Liver (tissue), 9 donors: ENCODE data around the gene SERINC5. TPM values are rescaled to one million over a fixed set of nuclear protein-coding genes. Genes with fewer than 3 reads are reported as not detected.

Experiments
- DNase-seq: peaks from one replicate; pipeline ENCODE4 v3.0.0-alpha.2; 2017; ENCODE audit warnings: low spot score
- H3K27ac ChIP-seq, 2 donors: one replicate each; pipeline ENCODE4 v1.7.0; 2013; ENCODE audit warnings: inconsistent platforms in 2 of 2, low read length in 2 of 2, control low read depth in 1 of 2, low read depth in 1 of 2, mild to moderate bottlenecking in 1 of 2
- H3K27me3 ChIP-seq, 4 donors: one replicate each; pipeline versions ENCODE4 v1.6.1 to v1.7.0; 2013; ENCODE audit warnings: low read length in 3 of 4, inconsistent platforms in 1 of 4, mild to moderate bottlenecking in 1 of 4, moderate library complexity in 1 of 4; ENCODE audit not compliant: control insufficient read depth in 4 of 4, insufficient read depth in 4 of 4
- H3K36me3 ChIP-seq, 4 donors: one replicate each; pipeline versions ENCODE4 v1.6.1 to v1.7.0; 2013; ENCODE audit warnings: low read length in 3 of 4, mild to moderate bottlenecking in 3 of 4, low read depth in 1 of 4, moderate library complexity in 1 of 4; ENCODE audit not compliant: control insufficient read depth in 4 of 4, insufficient read depth in 3 of 4
- H3K4me1 ChIP-seq, 4 donors: one replicate each; pipeline versions ENCODE4 v1.6.1 to v1.7.0; 2013; ENCODE audit warnings: low read length in 3 of 4, mild to moderate bottlenecking in 3 of 4, moderate library complexity in 1 of 4; ENCODE audit not compliant: control insufficient read depth in 4 of 4, insufficient read depth in 4 of 4
- H3K4me3 ChIP-seq, 3 donors: one replicate each; pipeline versions ENCODE4 v1.6.1 to v1.7.0; 2013; ENCODE audit warnings: low read length in 3 of 3, control low read depth in 1 of 3, low read depth in 1 of 3, mild to moderate bottlenecking in 1 of 3
- H3K9ac ChIP-seq, 2 donors: one replicate each; pipeline ENCODE4 v1.7.0; 2013; ENCODE audit warnings: low read length in 2 of 2, mild to moderate bottlenecking in 2 of 2, moderate library complexity in 2 of 2, control low read depth in 1 of 2, low read depth in 1 of 2
- H3K9me3 ChIP-seq, 4 donors: one replicate each; pipeline versions ENCODE4 v1.6.1 to v1.7.0; 2013; ENCODE audit warnings: low read length in 3 of 4; ENCODE audit not compliant: control insufficient read depth in 4 of 4
- EGR1 ChIP-seq, 2 donors: IDR thresholded peaks; 2 replicates each; pipeline ENCODE4 v1.6.1; 2016 to 2018; ENCODE audit warnings: antibody characterized with exemption in 2 of 2, low read depth in 2 of 2
- FOXA1 ChIP-seq: IDR thresholded peaks from 2 replicates; pipeline ENCODE4 v1.6.1; 2016; ENCODE audit warnings: antibody characterized with exemption
- FOXA2 ChIP-seq: IDR thresholded peaks from 2 replicates; pipeline ENCODE4 v1.6.1; 2016; ENCODE audit warnings: antibody characterized with exemption
- GABPA ChIP-seq, 2 donors: IDR thresholded peaks in 1 of 2; conservative IDR thresholded peaks in 1 of 2; 2 replicates each; pipeline ENCODE4 v1.6.1; 2016; ENCODE audit warnings: antibody characterized with exemption in 2 of 2, mild to moderate bottlenecking in 1 of 2, moderate library complexity in 1 of 2
- HNF4A ChIP-seq, 2 donors: conservative IDR thresholded peaks; 2 replicates each; pipeline ENCODE4 v1.6.1; 2016; ENCODE audit warnings: antibody characterized with exemption in 2 of 2, mild to moderate bottlenecking in 2 of 2
- HNF4G ChIP-seq: IDR thresholded peaks from 2 replicates; pipeline ENCODE4 v1.6.1; 2016; ENCODE audit warnings: antibody characterized with exemption
- JUND ChIP-seq, 2 donors: IDR thresholded peaks; 2 replicates each; pipeline ENCODE4 v1.6.1; 2016; ENCODE audit warnings: antibody characterized with exemption in 2 of 2
- NR2F2 ChIP-seq: IDR thresholded peaks from 2 replicates; pipeline ENCODE4 v1.6.1; 2016; ENCODE audit warnings: antibody characterized with exemption
- RAD21 ChIP-seq, 2 donors: IDR thresholded peaks; 2 replicates each; pipeline ENCODE4 v1.6.1; 2016; ENCODE audit warnings: antibody characterized with exemption in 2 of 2, mild to moderate bottlenecking in 2 of 2
- RXRA ChIP-seq, 2 donors: IDR thresholded peaks; 2 replicates each; pipeline ENCODE4 v1.6.1; 2017 to 2018; ENCODE audit warnings: antibody characterized with exemption in 2 of 2, mild to moderate bottlenecking in 1 of 2
- SP1 ChIP-seq: IDR thresholded peaks from 2 replicates; pipeline ENCODE4 v1.6.1; 2018; ENCODE audit warnings: antibody characterized with exemption, mild to moderate bottlenecking
- TAF1 ChIP-seq: conservative IDR thresholded peaks from 2 replicates; pipeline ENCODE4 v1.6.1; 2016; ENCODE audit warnings: antibody characterized with exemption, mild to moderate bottlenecking
- YY1 ChIP-seq: IDR thresholded peaks from 2 replicates; pipeline ENCODE4 v1.6.1; 2016; ENCODE audit warnings: antibody characterized with exemption, mild to moderate bottlenecking
- WGBS: extraction: QIAGEN DNeasy Blood & Tissue Kit; methylation state at CpG from one replicate; pipeline ENCODE4 v1.1.7; 2013; 5-methylcytosine and 5-hydroxymethylcytosine counted together
- polyA plus RNA-seq, 2 donors: library from polyadenylated mRNA; stranded (reverse) in 1 of 2; unstranded in 1 of 2; fragments of 200-250 nt in 1 of 2; fragments of >200 nt in 1 of 2; fragmentation: Nextera tagmentation in 1 of 2; extraction: Ambion mirVana in 1 of 2; gene quantifications; one replicate each; pipeline versions ENCODE4 v1.2.1 to v1.2.3, GENCODE V29; 2013 to 2015
- total RNA-seq, 2 donors: library from RNA; depleted of rRNA; stranded (reverse); fragments of >200 nt; gene quantifications; one replicate each; pipeline ENCODE4 v1.2.3, GENCODE V29; 2014
- TF ChIP-seq, protein P1 (sequence below): fragments of 150-350 bp; IDR thresholded peaks from 2 replicates; pipeline ENCODE4 v1.5.1; 2017; ENCODE audit warnings: improper control_type of control experiment, low read depth, low read length; ENCODE audit not compliant: missing input control
- TF ChIP-seq, protein P2 (sequence below): IDR thresholded peaks from 2 replicates; pipeline ENCODE4 v1.6.1; 2016; ENCODE audit warnings: antibody characterized with exemption
- TF ChIP-seq, protein P3 (sequence below): IDR thresholded peaks from 2 replicates; pipeline ENCODE4 v1.6.1; 2016; ENCODE audit warnings: antibody characterized with exemption, mild to moderate bottlenecking
- TF ChIP-seq, protein P4 (sequence below): IDR thresholded peaks from 2 replicates; pipeline ENCODE4 v1.6.1; 2016; ENCODE audit warnings: antibody characterized with exemption
- TF ChIP-seq, protein P5 (sequence below): IDR thresholded peaks from 2 replicates; pipeline ENCODE4 v1.6.1; 2016; ENCODE audit warnings: antibody characterized with exemption
- donor health status: healthy.
- donor health status: healthy.
- donor health status: healthy.
- donor health status: healthy.
- donor health status: healthy.

SERINC5 gene
- total and polyA plus RNA-seq, 4 donors, result 22.2 to 82.3 (median 32.0) TPM

DNA sequence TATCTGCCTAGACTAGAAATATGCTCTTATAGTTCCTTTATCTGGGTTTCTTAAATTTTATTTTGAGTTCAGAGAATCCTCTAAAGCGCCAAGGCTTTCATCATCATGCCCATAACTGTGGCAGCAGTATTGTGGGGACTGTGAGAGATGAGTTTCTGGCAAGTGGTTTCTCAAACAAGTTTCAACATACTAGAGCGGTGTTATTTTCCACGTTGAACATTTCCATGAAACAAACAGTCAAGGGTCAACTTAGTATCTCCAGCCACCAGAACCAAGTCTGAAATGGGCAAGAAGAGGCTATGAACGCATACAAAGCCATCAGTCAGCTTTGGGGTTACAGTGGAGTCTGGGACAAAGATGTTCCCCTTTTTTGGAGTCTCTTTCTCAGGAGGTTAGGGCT, 40.3 kb downstream of the SERINC5 start:
- Histone ChIP-seq H3K36me3 (no peaks in the 10 kb centered on the region), H3K9me3 (no peaks in the 10 kb centered on the region), H3K27ac (peak overlapping the region; percentile 90 to 96), H3K27me3 (no peaks in the 10 kb centered on the region), H3K4me1 (peaks cover 15 to 76% (median 53%) of the 10 kb centered on the region in 4 donors), H3K4me3 (no peak overlapping the region), H3K9ac (peak overlapping the region in 1 of 2 donors; percentile 83)
- 27% methylated on average over 4 of the region's 4 CpGs for WGBS
- DNase-seq, result no peak
- TF ChIP-seq EGR1 (IDR thresholded peaks at IDR 0.05; ENCODE audit: low read depth in 2 of 2) (peak in 1 of 2 donors; percentile 96), NR2F2 (peak; percentile 29), RXRA (IDR thresholded peaks at IDR 0.05) (peak; percentile 80 to 92), JUND (IDR thresholded peaks at IDR 0.05) (peak in 1 of 2 donors; percentile 82), SP1 (peak; percentile 90), HNF4G (peak; percentile 32), HNF4A (conservative IDR thresholded peaks at IDR 0.05) (peak; percentile 84 to 93), FOXA2 (peak; percentile 56), YY1 (peak; percentile 91), GABPA (IDR thresholded peaks at IDR 0.05 in 1 of 2, conservative IDR thresholded peaks at IDR 0.05 in 1 of 2) (peak in 1 of 2 donors; percentile 15), FOXA1 (peak; percentile 17), RAD21 (IDR thresholded peaks at IDR 0.05) (peak; percentile 58 to 59), TAF1 (no peak)
- TF ChIP-seq, protein P1, sequence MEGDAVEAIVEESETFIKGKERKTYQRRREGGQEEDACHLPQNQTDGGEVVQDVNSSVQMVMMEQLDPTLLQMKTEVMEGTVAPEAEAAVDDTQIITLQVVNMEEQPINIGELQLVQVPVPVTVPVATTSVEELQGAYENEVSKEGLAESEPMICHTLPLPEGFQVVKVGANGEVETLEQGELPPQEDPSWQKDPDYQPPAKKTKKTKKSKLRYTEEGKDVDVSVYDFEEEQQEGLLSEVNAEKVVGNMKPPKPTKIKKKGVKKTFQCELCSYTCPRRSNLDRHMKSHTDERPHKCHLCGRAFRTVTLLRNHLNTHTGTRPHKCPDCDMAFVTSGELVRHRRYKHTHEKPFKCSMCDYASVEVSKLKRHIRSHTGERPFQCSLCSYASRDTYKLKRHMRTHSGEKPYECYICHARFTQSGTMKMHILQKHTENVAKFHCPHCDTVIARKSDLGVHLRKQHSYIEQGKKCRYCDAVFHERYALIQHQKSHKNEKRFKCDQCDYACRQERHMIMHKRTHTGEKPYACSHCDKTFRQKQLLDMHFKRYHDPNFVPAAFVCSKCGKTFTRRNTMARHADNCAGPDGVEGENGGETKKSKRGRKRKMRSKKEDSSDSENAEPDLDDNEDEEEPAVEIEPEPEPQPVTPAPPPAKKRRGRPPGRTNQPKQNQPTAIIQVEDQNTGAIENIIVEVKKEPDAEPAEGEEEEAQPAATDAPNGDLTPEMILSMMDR, result no peak
- TF ChIP-seq, protein P2, sequence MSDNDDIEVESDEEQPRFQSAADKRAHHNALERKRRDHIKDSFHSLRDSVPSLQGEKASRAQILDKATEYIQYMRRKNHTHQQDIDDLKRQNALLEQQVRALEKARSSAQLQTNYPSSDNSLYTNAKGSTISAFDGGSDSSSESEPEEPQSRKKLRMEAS, result peak; percentile 67
- TF ChIP-seq, protein P3, sequence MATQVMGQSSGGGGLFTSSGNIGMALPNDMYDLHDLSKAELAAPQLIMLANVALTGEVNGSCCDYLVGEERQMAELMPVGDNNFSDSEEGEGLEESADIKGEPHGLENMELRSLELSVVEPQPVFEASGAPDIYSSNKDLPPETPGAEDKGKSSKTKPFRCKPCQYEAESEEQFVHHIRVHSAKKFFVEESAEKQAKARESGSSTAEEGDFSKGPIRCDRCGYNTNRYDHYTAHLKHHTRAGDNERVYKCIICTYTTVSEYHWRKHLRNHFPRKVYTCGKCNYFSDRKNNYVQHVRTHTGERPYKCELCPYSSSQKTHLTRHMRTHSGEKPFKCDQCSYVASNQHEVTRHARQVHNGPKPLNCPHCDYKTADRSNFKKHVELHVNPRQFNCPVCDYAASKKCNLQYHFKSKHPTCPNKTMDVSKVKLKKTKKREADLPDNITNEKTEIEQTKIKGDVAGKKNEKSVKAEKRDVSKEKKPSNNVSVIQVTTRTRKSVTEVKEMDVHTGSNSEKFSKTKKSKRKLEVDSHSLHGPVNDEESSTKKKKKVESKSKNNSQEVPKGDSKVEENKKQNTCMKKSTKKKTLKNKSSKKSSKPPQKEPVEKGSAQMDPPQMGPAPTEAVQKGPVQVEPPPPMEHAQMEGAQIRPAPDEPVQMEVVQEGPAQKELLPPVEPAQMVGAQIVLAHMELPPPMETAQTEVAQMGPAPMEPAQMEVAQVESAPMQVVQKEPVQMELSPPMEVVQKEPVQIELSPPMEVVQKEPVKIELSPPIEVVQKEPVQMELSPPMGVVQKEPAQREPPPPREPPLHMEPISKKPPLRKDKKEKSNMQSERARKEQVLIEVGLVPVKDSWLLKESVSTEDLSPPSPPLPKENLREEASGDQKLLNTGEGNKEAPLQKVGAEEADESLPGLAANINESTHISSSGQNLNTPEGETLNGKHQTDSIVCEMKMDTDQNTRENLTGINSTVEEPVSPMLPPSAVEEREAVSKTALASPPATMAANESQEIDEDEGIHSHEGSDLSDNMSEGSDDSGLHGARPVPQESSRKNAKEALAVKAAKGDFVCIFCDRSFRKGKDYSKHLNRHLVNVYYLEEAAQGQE, result peak; percentile 86
- TF ChIP-seq, protein P4, sequence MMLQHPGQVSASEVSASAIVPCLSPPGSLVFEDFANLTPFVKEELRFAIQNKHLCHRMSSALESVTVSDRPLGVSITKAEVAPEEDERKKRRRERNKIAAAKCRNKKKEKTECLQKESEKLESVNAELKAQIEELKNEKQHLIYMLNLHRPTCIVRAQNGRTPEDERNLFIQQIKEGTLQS, result peak; percentile 93
- TF ChIP-seq, protein P5, sequence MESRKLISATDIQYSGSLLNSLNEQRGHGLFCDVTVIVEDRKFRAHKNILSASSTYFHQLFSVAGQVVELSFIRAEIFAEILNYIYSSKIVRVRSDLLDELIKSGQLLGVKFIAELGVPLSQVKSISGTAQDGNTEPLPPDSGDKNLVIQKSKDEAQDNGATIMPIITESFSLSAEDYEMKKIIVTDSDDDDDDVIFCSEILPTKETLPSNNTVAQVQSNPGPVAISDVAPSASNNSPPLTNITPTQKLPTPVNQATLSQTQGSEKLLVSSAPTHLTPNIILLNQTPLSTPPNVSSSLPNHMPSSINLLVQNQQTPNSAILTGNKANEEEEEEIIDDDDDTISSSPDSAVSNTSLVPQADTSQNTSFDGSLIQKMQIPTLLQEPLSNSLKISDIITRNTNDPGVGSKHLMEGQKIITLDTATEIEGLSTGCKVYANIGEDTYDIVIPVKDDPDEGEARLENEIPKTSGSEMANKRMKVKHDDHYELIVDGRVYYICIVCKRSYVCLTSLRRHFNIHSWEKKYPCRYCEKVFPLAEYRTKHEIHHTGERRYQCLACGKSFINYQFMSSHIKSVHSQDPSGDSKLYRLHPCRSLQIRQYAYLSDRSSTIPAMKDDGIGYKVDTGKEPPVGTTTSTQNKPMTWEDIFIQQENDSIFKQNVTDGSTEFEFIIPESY, result peak; percentile 92
